Measurements from ENCODE around the gene SOWAHB.

SOWAHB gene

DNA sequence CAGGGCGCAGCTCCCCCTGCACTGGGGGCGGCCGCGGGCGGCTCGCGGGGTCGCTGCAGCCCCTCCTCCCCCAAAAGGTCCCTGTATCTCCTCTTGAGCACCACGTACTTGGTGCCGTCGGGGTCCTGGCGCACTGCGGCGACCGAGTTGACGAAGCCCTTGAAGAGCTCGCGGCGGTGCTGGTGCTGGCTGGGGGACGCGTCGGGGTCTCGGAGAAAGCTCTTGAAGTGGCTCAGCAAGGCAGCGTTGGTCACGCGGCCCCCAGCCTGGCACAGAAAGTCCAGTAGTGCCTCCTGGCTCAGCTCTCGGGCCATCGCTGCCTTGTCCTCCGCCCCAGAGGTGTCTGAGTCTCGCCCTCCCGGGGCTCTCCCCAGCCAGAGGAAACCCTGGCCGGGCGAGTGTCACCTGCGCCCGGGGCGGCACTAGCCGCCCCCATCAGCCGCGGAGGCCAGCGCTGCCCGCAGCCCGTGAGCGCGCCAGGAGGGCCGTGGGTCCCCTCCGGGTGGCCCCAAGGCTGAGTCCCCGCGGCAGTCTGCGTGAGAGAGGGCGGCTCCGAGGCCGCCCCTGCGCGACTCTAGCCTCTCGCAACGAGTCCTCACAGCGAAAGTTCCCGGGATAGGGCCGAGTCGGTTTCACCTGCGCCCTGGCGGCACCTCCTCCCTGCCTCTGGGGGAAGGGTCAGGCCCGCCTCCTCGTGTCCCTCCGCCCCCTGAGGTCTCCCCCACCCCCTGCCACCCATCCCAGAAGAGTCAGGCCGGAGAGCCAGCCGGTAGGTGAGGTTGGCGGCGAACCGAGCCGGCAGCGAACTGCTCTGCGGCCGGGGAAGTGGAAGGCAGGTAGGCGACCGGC lies at the start of gene SOWAHB:
Gene SOWAHB (minus strand): TSS at position 609 of the 849 bp plus-strand sequence. CDS start 295 bp downstream, at position 314.
- Mint-ChIP-seq H3K4me3 (peak within 1 kb of the TSS; percentile 61), H3K4me1 (peaks cover 12% of the 10 kb centered on the region), H3K27ac (peak within 1 kb of the TSS; percentile 0), H3K9me3 (no peaks in the 10 kb centered on the region), H3K27me3 (peaks cover 68% of the 10 kb centered on the region), H3K36me3 (no peaks in the 10 kb centered on the region)
- peak; percentile 49 for DNase-seq
- CTCF ChIA-PET: no interaction called here

DNA sequence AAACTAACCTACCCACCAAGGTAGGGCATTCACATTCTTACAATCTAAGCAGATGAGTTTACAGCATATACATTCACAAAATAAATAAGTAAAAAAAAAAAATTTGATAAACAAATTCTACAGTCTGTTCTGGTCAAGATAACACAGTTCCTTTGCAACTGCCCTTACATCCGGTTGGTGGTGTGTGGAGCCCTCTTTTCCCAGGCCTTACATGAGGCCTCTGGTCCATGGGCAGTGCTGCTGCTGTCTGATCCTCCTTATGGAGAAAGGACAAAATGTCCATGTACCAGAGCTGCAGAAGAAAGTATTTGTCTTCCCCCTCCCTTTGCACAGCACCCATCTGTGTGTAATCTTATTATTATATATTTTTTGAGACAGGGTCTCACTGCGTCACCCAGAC lies 49.4 kb upstream of the SOWAHB start:
- DNase-seq: no peak
- Mint-ChIP-seq H3K27me3 (peaks cover 64% of the 10 kb centered on the region), H3K27ac (no peak overlapping the region), H3K4me1 (peaks cover 15% of the 10 kb centered on the region), H3K36me3 (peaks cover 5% of the 10 kb centered on the region), H3K9me3 (no peaks in the 10 kb centered on the region), H3K4me3 (no peak overlapping the region)
- CTCF ChIA-PET: no interaction called here

DNA sequence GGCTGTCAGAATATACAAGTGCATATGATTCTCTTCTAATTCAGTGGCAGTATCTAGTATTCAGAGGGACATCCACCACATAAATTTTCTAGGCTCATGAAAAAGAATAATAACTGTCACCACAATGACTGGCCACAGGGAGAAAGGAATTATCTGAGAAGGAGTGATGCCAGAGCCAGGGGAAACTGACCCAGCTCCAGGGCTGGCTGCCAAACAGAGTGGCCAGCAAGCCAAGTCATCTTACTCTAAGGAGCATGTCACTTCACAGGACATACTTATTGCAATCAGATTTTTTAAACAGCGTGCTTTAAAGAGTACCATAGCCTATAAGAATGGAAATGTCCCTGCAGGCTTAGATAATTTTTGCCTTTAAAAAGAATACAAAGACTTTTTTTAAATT lies 45.8 kb upstream of the SOWAHB start:
- DNase-seq: no peak
- CTCF ChIA-PET: interaction anchor here (1.4 kb wide), 1 partner anchor 103 kb away, joined by 3 read pairs; no protein-coding TSS in a partner anchor
- H3K27me3 Mint-ChIP-seq: peaks cover 42% of the 10 kb centered on the region
- H3K36me3 Mint-ChIP-seq: no peaks in the 10 kb centered on the region
- H3K9me3 Mint-ChIP-seq: no peaks in the 10 kb centered on the region
- H3K4me3 Mint-ChIP-seq: no peak overlapping the region
- H3K4me1 Mint-ChIP-seq: peaks cover 3% of the 10 kb centered on the region
- no peak overlapping the region for H3K27ac Mint-ChIP-seq

DNA sequence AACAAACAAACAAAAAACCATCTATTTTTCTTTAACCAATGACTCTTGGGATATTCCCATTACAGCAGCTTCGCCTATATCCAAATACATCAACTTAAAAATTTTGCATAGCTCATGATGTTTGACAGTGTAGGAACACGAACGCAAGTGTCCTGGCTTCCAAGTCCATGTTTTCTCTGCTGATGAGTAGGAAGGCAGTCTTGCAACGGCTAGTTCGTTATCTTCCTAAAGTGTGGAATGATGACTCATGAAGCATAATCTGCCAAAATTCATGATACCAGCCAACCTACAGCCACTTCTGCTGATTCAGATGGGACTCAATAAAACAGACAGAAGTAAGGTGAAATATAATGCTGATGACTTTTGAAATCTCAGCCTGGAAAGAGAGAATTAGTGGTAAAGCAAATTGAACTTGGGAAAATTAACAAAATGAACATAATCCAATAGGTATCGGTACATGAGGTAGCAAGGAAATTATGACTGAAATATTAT lies 45.2 kb upstream of the SOWAHB start:
- no peaks in the 10 kb centered on the region for H3K4me1 Mint-ChIP-seq
- CTCF ChIA-PET: no interaction called here
- no peak for DNase-seq
- no peak overlapping the region for H3K4me3 Mint-ChIP-seq
- no peaks in the 10 kb centered on the region for H3K36me3 Mint-ChIP-seq
- H3K27me3 Mint-ChIP-seq: peaks cover 36% of the 10 kb centered on the region
- H3K27ac Mint-ChIP-seq: no peak overlapping the region
- H3K9me3 Mint-ChIP-seq: no peaks in the 10 kb centered on the region

DNA sequence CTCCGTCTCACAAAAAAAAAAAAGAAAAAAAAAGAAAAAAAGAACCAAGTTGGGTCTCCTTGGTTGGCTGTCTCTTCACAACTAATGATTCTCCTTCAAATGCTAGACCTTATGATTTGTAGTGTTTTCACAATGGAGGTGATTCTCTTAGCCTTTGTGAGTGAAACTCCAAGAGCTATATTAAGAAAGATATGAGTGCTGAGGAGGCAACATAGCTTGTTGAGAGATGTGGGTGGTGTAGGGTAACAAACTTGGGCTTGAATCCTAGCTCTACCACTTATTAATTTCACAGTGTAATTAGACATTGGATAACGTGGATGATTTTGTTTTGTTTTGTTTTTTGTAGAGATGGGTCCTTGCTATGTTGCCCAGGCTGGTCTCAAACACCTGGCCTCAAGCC lies 41.2 kb upstream of the SOWAHB start:
- H3K9me3 Mint-ChIP-seq: peaks cover 2% of the 10 kb centered on the region
- no peak overlapping the region for H3K27ac Mint-ChIP-seq

DNA sequence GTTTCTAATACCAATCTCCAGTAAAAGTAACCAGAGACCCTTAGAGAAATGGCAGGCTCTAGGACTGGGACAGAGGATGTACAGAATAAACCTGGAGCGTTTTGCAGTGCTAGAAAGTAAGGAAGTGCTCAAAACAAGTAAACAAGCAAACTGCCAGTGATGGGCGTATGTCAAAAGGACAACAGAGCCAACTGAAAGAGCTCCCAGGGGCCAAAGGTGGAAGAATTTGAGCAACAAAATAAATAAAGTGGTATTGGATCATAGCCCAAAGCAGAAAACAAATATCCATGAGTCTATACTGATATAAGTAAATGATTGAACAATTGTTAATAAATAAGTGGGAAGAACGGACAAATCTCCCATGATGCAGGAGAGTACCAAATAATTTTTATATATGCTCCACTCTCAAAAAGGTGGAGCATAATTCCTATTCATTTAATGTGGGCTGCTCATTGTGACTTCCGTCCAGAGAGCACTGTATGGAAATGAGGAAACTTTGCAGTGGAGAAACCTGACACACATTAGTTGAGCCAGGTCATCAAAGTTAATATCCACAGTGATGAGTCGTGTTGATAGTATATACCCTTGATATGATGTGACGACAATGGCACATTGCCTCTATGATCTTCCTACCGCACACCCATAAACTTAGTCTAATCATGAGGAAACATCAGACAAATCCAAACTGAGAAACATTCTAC lies 33.8 kb upstream of the SOWAHB start:
- no peak for DNase-seq
- Mint-ChIP-seq H3K4me1 (peaks cover under 1% of the 10 kb centered on the region), H3K27ac (no peak overlapping the region), H3K4me3 (no peak overlapping the region), H3K9me3 (peaks cover under 1% of the 10 kb centered on the region), H3K36me3 (no peaks in the 10 kb centered on the region), H3K27me3 (peaks cover 14% of the 10 kb centered on the region)
- CTCF ChIA-PET: no interaction called here

More for the DNA sequence above, 41.2 kb upstream of the SOWAHB start:
- H3K4me3 Mint-ChIP-seq: no peak overlapping the region
- peaks cover 11% of the 10 kb centered on the region for H3K27me3 Mint-ChIP-seq
- no peak for DNase-seq
- CTCF ChIA-PET: no interaction called here
- H3K4me1 Mint-ChIP-seq: peaks cover 5% of the 10 kb centered on the region
- H3K36me3 Mint-ChIP-seq: no peaks in the 10 kb centered on the region

DNA sequence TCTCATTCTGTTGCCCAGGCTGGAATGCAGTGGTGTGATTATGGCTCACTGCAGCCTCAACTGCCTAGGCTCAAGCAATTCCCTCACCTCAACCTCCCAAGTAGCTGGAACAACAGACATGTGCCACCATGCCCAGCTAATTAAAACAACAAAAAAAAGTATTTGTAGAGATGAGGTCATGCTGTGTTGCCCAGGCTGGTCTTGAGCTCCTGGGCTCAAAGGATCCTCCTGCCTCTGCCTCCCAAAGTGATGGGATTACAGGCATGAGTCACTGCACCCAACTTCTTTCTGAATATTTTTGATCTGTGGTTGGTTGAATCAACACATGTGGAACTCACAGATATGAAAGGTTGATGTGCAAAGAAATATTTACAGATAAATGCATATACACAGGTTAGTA lies 33.1 kb upstream of the SOWAHB start:
- no peak for DNase-seq
- Mint-ChIP-seq H3K4me1 (no peaks in the 10 kb centered on the region), H3K9me3 (no peaks in the 10 kb centered on the region), H3K36me3 (no peaks in the 10 kb centered on the region), H3K27me3 (peaks cover 14% of the 10 kb centered on the region), H3K4me3 (no peak overlapping the region), H3K27ac (no peak overlapping the region)
- CTCF ChIA-PET: no interaction called here

DNA sequence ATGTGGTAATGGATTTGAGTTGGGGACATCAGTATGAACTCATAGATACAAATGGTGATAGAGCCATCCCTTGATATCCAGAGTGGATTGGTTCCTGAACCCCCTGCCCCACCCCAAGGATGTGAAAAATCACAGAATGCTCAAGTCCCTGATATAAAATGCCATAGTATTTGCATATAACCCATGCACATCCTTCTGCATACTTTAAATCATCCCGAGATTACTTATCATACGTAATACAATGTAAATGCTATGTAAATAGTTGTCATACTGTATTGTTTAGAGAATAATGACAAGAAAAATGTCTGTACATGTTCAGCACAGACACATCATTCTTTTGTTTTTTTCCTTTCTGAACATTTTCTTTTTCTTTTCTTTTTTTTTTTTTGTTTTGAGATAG lies 32.7 kb upstream of the SOWAHB start:
- DNase-seq: no peak
- H3K27ac Mint-ChIP-seq: no peak overlapping the region
- no peaks in the 10 kb centered on the region for H3K9me3 Mint-ChIP-seq
- H3K27me3 Mint-ChIP-seq: peaks cover 14% of the 10 kb centered on the region
- no peaks in the 10 kb centered on the region for H3K36me3 Mint-ChIP-seq
- H3K4me1 Mint-ChIP-seq: no peaks in the 10 kb centered on the region
- CTCF ChIA-PET: no interaction called here
- no peak overlapping the region for H3K4me3 Mint-ChIP-seq

GRCh38 chr4:76926841-76927240 lies 28.9 kb upstream of the SOWAHB start:
- CTCF ChIA-PET: interaction anchor here (1.0 kb wide), 1 partner anchor 19 kb away, joined by 3 read pairs; no protein-coding TSS in a partner anchor
- Mint-ChIP-seq H3K27ac (no peak overlapping the region), H3K4me1 (no peaks in the 10 kb centered on the region), H3K36me3 (no peaks in the 10 kb centered on the region), H3K27me3 (peaks cover 11% of the 10 kb centered on the region), H3K4me3 (no peak overlapping the region), H3K9me3 (no peaks in the 10 kb centered on the region)
- no peak for DNase-seq

DNA sequence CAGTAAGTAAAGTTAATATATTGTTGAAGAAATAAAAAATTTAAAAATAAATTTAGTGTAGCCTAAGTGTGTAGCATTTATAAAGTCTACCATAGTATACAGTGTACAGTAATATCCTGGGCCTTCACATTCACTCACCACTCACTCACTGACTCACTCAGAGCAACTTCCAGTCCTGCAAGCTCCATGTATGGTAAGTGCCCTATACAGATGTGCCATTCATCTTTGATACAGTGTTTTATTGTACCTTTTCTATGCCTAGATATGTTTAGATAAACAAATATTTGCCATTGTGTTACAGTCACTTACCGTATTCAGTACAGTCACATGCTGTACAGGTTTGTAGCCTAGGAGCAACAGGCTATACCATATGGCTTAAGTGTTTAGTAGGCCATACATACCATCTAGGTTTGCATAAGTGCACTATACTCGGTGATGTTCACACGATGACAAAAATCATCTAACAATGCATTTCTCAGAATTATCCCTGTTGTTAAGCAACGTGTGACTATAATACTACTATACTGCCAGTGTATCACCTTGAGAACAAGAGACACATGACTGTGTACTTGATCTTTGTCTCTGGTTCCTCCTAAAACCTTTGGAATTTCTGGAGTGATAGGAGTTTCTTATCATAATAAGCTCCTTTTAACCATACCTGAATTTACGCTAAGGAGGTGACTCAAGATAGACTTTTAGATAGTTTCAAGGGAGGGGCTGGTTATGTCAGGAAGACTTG lies 25.8 kb upstream of the SOWAHB start:
- Mint-ChIP-seq H3K4me3 (no peak overlapping the region), H3K9me3 (no peaks in the 10 kb centered on the region), H3K27ac (no peak overlapping the region)

GRCh38 chr4:76920715-76921114 lies 22.8 kb upstream of the SOWAHB start:
- Mint-ChIP-seq H3K4me3 (no peak overlapping the region), H3K4me1 (no peaks in the 10 kb centered on the region), H3K27me3 (peaks cover 8% of the 10 kb centered on the region), H3K36me3 (no peaks in the 10 kb centered on the region), H3K9me3 (no peaks in the 10 kb centered on the region), H3K27ac (no peak overlapping the region)
- CTCF ChIA-PET: no interaction called here
- DNase-seq: no peak

More for the DNA sequence above, 25.8 kb upstream of the SOWAHB start:
- no peaks in the 10 kb centered on the region for H3K4me1 Mint-ChIP-seq
- peaks cover 12% of the 10 kb centered on the region for H3K27me3 Mint-ChIP-seq
- CTCF ChIA-PET: no interaction called here
- no peak for DNase-seq
- H3K36me3 Mint-ChIP-seq: no peaks in the 10 kb centered on the region

DNA sequence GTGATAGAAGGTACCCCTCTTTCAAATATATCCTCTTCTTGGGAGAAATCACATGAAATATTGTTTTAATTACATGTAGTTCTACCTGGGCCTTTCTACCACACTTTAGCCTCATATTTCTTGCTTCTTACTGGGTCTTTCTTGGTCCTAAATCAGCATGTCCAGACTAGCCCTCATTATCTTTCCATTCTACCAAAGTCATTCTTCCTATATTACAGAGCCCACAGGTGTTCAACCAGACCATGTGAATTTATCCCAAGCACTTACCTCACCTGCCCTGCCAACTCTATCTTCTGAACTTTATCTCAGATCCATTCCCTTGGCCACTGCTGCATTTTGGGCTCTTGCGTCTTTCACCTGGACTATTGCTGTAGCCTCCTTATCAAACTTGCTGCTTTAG lies 11.8 kb upstream of the SOWAHB start:
- DNase-seq: no peak
- H3K9me3 Mint-ChIP-seq: no peaks in the 10 kb centered on the region
- H3K36me3 Mint-ChIP-seq: no peaks in the 10 kb centered on the region
- no peak overlapping the region for H3K4me3 Mint-ChIP-seq
- H3K27ac Mint-ChIP-seq: no peak overlapping the region
- no peaks in the 10 kb centered on the region for H3K4me1 Mint-ChIP-seq
- H3K27me3 Mint-ChIP-seq: peaks cover 17% of the 10 kb centered on the region
- CTCF ChIA-PET: no interaction called here

- Mint-ChIP-seq H3K36me3 (no peaks in the 10 kb centered on the region), H3K27me3 (peaks cover 17% of the 10 kb centered on the region), H3K27ac (no peak overlapping the region), H3K9me3 (no peaks in the 10 kb centered on the region), H3K4me1 (no peaks in the 10 kb centered on the region), H3K4me3 (no peak overlapping the region)
- DNase-seq: no peak
- CTCF ChIA-PET: no interaction called here
Observed at GRCh38 chr4:76905521-76905920, 7.6 kb upstream of the SOWAHB start.

DNA sequence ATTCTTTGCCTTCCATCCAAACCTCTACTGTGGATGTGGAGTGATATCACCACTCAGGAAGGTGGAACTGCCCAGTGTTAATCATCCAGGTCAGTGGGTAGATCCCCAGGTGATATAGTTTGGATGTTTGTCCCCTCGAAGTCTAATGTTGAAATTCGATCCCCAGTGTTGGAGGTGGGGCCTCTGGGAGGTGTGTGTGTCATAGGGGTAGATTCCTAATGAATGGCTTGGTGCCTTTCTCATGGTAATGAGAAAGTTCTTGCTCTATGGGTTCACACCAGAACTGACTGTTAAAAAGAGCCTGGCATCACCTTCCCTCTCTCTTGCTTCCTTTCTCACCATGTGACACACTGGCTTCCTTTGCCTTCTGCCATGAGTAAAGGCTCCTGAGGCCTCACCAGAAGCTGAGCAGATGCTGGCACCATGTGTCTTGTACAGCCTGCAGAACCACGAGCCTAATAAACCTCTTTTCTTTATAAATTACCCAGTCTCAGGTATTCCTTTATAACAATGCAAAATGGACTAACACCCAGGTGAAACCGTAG lies 6.8 kb upstream of the SOWAHB start:
- Mint-ChIP-seq H3K9me3 (no peaks in the 10 kb centered on the region), H3K27ac (no peak overlapping the region), H3K4me1 (no peaks in the 10 kb centered on the region), H3K27me3 (peaks cover 23% of the 10 kb centered on the region), H3K4me3 (no peak overlapping the region), H3K36me3 (no peaks in the 10 kb centered on the region)
- DNase-seq: no peak
- CTCF ChIA-PET: no interaction called here

Data from activated naive CD4-positive, alpha-beta T cell treated with anti-CD3 and anti-CD28 coated beads, Interleukin-2, amount 10 ng/mL, durations not matched to agents 7 days and 5 days (primary cell).